ENCODE results near the gene HSD17B12.

DNA sequence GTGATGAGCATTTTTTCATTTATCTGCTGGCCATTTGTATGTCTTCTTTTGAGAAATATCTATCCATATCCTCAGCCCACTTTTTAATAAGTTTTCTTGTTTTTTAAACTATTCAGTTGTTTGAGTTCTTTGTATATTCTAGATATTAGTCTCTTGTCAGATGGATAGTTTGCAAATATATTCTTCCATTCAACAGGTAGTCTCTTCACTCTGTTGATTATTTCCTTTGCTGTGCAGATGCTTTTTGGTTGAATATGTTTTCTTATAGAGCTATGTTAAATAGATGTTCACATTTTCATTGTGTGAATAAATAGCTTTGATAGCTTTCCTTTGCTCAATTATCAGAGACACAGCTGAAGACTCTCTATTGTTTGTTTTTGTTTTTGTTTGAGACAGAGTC is 131.9 kb downstream of the HSD17B12 start:
- TF ChIP-seq, protein P1, sequence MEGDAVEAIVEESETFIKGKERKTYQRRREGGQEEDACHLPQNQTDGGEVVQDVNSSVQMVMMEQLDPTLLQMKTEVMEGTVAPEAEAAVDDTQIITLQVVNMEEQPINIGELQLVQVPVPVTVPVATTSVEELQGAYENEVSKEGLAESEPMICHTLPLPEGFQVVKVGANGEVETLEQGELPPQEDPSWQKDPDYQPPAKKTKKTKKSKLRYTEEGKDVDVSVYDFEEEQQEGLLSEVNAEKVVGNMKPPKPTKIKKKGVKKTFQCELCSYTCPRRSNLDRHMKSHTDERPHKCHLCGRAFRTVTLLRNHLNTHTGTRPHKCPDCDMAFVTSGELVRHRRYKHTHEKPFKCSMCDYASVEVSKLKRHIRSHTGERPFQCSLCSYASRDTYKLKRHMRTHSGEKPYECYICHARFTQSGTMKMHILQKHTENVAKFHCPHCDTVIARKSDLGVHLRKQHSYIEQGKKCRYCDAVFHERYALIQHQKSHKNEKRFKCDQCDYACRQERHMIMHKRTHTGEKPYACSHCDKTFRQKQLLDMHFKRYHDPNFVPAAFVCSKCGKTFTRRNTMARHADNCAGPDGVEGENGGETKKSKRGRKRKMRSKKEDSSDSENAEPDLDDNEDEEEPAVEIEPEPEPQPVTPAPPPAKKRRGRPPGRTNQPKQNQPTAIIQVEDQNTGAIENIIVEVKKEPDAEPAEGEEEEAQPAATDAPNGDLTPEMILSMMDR (conservative IDR thresholded peaks at IDR 0.05; ENCODE audit: low read depth, low read length) = no peak
- no peak for TF ChIP-seq EZH2 (IDR thresholded peaks at IDR 0.05; ENCODE audit: borderline replicate concordance, low read depth, low read length, poor library complexity, severe bottlenecking)
